A549 (cell line): Measurements from ENCODE around the gene FAAH.

ENCODE experiments used
- CBX2 ChIP-seq: fragments of 200-600 bp; sonication (generic); IDR thresholded peaks from 2 replicates; pipeline ENCODE4 v1.6.1; 2016; ENCODE audit warnings: low read depth, mild to moderate bottlenecking, borderline replicate concordance
- EP300 ChIP-seq, 2 experiments: fragments of >200 bp; sonication (Bioruptor Twin); formaldehyde crosslinking; IDR thresholded peaks; 2 replicates in 1 of 2; 3 replicates in 1 of 2; pipeline ENCODE4 v1.6.1; 2016 to 2017
- KDM1A ChIP-seq: fragments of 200-600 bp; sonication (generic); IDR thresholded peaks from 2 replicates; pipeline ENCODE4 v1.6.1; 2016; ENCODE audit warnings: low read depth, mild to moderate bottlenecking
- POLR2A ChIP-seq: IDR thresholded peaks from 2 replicates; pipeline ENCODE4 v1.6.1; 2012; ENCODE audit warnings: mild to moderate bottlenecking, low read length
- POLR2AphosphoS2 ChIP-seq: conservative IDR thresholded peaks from 2 replicates; pipeline ENCODE4 v1.6.1; 2012; ENCODE audit warnings: low read length, improper control_type of control experiment, inconsistent platforms
- SREBF2 ChIP-seq: fragments of 450-650 bp; IDR thresholded peaks from 2 replicates; pipeline ENCODE4 v1.6.1; 2014; ENCODE audit warnings: mild to moderate bottlenecking, moderate library complexity
- TP53 ChIP-seq: fragments of 250-450 bp; sonication (Bioruptor Pico); IDR thresholded peaks from 2 replicates; pipeline ENCODE4 v1.5.0; 2021; ENCODE audit warnings: mild to moderate bottlenecking, moderate library complexity
- ZC3H11A ChIP-seq: fragments of 450-650 bp; IDR thresholded peaks from 2 replicates; pipeline ENCODE4 v1.6.1; 2014; ENCODE audit warnings: antibody characterized with exemption, mild to moderate bottlenecking
- TF ChIP-seq, protein P1 (sequence below): fragments of >200 bp; sonication (Bioruptor Twin); formaldehyde crosslinking; IDR thresholded peaks from 3 replicates; pipeline ENCODE4 v1.5.1; 2016
- TF ChIP-seq, protein P2 (sequence below): fragments of 200-600 bp; sonication (generic); IDR thresholded peaks from 2 replicates; pipeline ENCODE4 v1.6.1; 2016; ENCODE audit warnings: antibody characterized with exemption, mild to moderate bottlenecking, moderate library complexity
- TF ChIP-seq, protein P3 (sequence below): IDR thresholded peaks from 2 replicates; pipeline ENCODE4 v1.6.1; 2012
- TF ChIP-seq, protein P4 (sequence below): IDR thresholded peaks from 2 replicates; pipeline ENCODE4 v1.6.1; 2012
- TF ChIP-seq, protein P5 (sequence below): fragments of 450-650 bp; IDR thresholded peaks from 2 replicates; pipeline ENCODE4 v1.6.1; 2014; ENCODE audit warnings: antibody characterized with exemption

DNA sequence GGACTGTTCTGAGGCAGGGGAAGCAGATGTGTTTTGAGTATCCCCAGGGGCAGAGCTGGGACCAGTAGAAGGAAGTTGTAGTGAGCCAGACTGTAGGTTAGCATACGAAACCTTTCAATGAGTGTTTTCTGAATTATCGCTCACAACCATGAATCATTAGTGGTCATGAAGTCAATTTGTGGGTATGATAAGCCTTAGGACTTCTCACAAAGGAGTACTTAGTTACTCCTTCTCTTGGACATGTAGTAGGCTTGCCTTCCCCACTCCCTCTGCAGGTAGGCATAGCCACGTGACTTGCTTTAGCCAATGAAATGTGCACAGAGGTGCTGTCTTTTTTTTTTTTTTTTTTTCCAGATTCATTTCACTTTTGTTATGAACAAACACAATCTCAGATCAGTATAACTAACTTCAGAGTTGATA lies 23.9 kb upstream of the FAAH start:
- TF ChIP-seq, protein P1, sequence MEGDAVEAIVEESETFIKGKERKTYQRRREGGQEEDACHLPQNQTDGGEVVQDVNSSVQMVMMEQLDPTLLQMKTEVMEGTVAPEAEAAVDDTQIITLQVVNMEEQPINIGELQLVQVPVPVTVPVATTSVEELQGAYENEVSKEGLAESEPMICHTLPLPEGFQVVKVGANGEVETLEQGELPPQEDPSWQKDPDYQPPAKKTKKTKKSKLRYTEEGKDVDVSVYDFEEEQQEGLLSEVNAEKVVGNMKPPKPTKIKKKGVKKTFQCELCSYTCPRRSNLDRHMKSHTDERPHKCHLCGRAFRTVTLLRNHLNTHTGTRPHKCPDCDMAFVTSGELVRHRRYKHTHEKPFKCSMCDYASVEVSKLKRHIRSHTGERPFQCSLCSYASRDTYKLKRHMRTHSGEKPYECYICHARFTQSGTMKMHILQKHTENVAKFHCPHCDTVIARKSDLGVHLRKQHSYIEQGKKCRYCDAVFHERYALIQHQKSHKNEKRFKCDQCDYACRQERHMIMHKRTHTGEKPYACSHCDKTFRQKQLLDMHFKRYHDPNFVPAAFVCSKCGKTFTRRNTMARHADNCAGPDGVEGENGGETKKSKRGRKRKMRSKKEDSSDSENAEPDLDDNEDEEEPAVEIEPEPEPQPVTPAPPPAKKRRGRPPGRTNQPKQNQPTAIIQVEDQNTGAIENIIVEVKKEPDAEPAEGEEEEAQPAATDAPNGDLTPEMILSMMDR, result no peak
- TF ChIP-seq EP300 (IDR thresholded peaks at IDR 0.05) (no peak), KDM1A (no peak), TP53 (no peak), SREBF2 (no peak), POLR2A (no peak), ZC3H11A (no peak), CBX2 (no peak), POLR2AphosphoS2 (no peak)
- TF ChIP-seq, protein P2, sequence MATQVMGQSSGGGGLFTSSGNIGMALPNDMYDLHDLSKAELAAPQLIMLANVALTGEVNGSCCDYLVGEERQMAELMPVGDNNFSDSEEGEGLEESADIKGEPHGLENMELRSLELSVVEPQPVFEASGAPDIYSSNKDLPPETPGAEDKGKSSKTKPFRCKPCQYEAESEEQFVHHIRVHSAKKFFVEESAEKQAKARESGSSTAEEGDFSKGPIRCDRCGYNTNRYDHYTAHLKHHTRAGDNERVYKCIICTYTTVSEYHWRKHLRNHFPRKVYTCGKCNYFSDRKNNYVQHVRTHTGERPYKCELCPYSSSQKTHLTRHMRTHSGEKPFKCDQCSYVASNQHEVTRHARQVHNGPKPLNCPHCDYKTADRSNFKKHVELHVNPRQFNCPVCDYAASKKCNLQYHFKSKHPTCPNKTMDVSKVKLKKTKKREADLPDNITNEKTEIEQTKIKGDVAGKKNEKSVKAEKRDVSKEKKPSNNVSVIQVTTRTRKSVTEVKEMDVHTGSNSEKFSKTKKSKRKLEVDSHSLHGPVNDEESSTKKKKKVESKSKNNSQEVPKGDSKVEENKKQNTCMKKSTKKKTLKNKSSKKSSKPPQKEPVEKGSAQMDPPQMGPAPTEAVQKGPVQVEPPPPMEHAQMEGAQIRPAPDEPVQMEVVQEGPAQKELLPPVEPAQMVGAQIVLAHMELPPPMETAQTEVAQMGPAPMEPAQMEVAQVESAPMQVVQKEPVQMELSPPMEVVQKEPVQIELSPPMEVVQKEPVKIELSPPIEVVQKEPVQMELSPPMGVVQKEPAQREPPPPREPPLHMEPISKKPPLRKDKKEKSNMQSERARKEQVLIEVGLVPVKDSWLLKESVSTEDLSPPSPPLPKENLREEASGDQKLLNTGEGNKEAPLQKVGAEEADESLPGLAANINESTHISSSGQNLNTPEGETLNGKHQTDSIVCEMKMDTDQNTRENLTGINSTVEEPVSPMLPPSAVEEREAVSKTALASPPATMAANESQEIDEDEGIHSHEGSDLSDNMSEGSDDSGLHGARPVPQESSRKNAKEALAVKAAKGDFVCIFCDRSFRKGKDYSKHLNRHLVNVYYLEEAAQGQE, result no peak
- TF ChIP-seq, protein P3, sequence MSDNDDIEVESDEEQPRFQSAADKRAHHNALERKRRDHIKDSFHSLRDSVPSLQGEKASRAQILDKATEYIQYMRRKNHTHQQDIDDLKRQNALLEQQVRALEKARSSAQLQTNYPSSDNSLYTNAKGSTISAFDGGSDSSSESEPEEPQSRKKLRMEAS, result no peak
- TF ChIP-seq, protein P4, sequence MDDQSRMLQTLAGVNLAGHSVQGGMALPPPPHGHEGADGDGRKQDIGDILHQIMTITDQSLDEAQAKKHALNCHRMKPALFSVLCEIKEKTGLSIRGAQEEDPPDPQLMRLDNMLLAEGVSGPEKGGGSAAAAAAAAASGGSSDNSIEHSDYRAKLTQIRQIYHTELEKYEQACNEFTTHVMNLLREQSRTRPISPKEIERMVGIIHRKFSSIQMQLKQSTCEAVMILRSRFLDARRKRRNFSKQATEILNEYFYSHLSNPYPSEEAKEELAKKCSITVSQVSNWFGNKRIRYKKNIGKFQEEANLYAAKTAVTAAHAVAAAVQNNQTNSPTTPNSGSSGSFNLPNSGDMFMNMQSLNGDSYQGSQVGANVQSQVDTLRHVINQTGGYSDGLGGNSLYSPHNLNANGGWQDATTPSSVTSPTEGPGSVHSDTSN, result no peak
- TF ChIP-seq, protein P5, sequence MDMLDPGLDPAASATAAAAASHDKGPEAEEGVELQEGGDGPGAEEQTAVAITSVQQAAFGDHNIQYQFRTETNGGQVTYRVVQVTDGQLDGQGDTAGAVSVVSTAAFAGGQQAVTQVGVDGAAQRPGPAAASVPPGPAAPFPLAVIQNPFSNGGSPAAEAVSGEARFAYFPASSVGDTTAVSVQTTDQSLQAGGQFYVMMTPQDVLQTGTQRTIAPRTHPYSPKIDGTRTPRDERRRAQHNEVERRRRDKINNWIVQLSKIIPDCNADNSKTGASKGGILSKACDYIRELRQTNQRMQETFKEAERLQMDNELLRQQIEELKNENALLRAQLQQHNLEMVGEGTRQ, result no peak
